GM18511 (cell line): Measurements from ENCODE around the gene TFF2.

ENCODE experiments used
- ATAC-seq: cut with Tn5 transposase; IDR thresholded peaks from one replicate; pipeline ENCODE4 v1.9.1; 2021; ENCODE audit warnings: mild to moderate bottlenecking, moderate library complexity; ENCODE audit not compliant: unreplicated experiment

TFF2 gene

DNA sequence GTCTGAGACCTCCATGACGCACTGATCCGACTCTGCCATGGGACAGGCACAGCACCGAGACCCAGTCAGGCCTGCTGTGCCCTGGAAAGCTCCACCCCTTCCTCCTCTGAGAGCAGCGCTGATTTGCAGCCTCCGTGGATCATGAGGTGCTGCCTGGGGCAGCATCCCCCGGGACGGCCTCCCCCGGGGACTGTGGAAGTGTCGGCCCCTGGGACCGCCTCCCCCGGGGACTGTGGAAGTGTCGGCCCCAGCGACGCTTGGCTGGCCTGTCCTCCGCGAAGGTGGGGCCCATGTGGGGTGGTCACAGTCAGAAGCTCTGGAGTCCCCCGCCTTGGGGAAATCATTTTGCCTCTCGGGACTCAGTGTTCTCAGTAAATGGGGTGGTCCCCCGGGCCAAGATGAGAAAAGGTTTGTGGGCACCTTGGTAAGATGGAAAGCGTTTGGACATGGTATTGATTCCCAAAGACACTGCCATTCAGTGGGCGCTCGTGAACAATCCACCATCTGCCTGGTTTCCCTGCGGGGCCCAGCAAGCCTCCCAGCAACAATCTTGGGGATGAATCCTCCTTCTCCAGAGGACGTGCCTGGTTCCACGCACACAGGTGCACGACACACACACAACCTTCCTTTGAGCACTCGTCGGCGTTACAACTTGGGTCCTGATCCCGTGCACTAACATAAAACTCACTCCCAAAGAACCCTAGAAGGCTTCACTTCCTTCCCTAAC lies 3.0 kb downstream of the TFF2 start:
- no peak for ATAC-seq

DNA sequence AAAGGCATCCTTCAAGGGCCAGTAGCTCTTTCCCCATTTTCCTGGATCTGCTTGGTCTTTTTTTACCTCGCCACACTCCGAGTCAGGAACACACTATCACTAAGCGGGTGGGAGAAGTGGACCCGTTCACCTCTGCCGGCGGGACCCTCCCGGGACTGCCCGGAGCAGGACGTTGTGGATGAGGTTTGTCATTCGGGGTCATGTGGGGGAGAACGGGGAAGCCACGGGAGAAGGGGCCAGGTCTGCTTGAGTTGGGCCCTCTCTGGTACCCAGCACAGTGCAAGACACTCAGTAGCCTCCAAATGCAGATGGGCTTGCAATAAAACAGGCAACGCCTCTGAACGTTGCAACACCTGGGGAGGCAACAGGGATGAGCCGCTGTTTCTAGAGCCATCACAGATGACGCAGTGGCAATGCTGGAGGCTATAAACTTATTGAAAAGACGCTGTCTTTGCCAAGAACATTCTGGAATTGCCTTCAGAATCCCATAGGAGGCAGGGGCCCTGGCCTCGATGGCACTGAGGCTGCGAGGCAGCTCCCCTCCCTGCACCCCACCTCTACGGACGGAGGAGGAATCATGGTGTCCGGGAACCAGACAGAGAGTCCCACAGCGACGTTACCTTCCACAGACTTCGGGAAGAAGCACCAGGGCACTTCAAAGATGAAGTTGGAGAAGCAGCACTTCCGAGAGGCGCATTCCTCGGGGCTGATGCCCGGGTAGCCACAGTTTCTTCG lies 3.8 kb downstream of the TFF2 start:
- no peak for ATAC-seq

- no peak for ATAC-seq
Measured at GRCh38 chr21:42346441-42346840, 4.4 kb downstream of the TFF2 start.

DNA sequence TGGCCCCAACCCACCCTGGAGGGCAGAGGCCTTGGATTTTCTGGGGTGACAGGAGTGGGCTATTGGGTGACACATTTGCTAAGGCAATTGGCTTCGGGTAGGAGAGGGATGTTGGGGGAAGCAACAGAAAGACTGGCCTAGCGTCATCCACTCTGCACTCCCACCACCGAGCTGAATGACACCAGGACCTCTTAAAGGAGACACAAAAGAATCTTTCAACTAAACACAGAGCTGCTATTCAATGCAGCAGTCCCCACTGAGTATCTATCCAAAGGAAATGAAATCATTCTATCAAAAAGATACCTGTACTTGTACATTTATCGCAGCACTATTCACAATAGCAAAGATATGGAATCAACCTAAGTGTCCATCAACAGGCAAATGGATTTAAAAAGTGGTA lies 6.2 kb downstream of the TFF2 start:
- ATAC-seq = no peak

GRCh38 chr21:42343963-42344510 lies 6.8 kb downstream of the TFF2 start:
- no peak for ATAC-seq

- no peak for ATAC-seq
Measured at GRCh38 chr21:42343556-42343955, 7.2 kb downstream of the TFF2 start.

DNA sequence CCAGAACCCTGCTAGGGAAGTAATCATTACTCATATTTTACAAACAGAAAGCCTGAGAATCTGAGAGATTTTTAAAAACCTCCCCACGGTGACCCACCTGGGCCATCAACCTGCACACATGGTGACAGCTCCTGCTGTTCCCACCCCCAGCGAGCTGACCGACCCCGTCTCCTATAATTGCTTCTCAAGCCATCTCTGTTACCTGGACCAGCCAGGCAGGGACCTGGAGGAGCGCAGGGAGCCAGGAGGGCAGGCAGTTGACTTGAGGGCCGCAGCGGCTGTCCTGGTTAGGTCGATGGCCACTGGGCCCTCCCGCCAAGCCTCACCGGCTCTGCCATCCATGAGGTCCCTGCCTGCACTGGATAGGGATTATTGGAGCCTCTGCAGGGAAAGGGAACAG lies 7.7 kb downstream of the TFF2 start:
- no peak for ATAC-seq

DNA sequence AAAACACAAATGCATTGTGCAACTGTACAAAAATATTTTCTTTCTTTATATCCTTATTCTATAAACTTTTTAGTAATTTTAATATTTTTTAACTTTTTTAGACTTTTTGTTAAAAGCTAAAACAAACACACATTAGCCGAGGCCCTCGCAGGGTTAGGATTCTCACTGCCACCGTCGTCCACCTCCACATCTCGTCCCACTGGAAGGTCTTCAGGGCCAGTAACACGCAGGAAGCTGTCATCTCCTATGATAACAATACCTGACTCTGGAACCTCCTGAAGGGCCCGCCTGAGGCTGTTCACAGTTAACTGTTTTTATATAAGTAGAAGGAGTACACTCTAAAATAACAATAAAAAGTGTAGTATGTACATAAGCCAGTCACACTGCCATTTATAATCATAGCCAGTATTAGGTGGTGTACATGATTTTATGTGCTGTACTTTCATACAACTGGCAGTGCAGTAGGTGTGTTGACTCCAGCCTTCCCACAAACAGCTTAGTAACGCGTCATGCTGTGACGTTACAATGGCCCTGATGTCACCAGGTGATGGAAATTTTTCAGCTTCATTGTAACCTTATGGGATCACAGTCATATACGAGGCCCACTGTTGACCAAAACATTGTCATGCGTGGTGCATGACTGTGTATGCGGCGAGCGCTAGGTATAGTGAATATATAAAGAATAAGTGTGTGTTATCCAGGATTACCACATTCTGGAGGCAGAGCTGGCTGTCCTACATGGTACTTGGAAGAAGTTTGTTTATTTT lies 8.8 kb downstream of the TFF2 start:
- ATAC-seq = no peak

GRCh38 chr21:42340187-42341050 lies 10.4 kb downstream of the TFF2 start:
- no peak for ATAC-seq

DNA sequence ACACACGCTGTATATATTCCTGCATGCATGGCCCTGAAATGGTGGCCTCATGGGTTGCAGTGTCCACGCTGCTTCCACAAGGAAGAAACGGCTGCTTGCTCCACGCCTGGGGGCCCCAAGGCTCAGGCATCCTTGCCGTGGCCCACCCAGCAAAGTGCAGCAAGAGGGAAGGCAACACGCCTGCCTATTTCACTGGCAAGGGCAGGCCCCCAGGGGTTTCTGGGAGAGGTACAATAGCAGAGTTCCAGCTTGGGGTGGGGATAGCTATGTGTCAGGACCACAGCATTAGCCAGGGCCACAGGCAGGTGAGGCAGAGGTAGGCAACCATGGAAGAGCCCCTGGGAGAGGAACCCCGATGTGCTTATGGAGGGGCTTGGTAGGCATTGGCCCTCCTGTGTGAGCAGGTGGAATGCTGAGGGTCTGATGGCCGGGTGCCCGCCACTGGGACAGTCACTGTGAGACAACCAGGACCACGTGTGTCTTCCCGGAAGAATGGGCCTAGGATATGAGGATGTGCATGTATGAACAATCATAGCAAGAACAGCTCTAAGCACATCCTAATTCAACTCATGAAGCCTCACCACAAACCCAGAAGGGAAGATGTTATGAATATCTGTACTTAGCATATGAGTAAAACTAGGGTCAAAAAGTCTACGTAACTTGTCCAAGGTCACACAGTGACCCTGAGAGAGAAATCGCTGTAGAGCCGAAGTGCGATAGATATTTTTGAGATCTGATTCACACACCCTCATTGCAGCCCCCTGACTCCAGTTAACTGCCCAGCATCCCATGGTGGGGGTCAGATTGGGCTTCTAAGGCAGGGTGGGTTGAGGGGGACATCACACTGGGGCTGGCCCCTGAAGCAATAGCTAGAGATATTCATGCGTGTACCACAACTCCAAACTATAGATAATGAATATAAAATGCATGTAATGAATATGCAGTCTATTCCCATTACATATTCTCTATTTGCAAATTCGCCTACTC lies 11.8 kb downstream of the TFF2 start:
- ATAC-seq = no peak

DNA sequence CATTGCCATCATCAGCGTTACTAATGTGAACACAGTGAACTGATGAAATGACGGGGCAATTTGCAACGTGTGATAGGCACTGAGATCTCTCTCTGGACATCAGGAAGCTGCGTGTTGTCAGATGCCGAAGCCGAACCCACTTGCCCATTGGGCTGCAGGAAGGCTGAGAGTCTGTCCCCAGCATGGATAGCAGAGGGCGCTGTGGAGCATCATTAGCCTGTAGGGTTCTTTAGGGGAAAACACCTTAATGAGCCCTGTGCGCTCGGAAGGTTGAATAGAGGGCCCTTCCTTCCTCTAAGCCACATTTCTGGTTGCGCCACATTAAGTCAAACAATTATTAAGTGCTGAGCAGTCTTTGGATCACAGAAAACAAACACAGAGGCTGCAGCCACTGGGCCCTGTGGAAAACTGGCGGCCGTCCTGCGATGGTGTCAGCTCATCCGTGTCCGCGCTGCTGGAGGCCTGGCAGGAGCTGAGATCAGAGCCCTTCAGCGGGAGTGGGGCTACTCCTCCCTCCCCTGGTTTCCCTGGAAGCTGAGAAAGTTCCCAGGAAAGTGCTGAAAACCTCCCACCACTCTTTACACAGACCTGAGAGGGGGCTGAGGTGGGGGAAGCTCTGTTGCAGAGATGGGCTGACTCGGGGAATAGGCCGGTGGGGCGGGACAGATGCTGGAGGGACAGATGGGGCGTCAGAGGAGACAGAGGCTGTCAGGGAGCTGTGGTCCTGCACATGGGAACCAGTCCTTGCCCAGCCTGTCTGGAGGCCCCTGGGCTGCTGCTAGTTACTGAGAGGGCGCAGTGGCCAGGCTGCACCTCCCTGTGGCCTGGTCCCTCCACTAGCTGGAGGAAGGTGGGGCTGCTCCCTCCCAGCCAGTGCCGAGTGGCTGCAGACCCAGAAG lies 12.7 kb downstream of the TFF2 start:
- no peak for ATAC-seq

- no peak for ATAC-seq
Measured at GRCh38 chr21:42337276-42337675, 13.5 kb downstream of the TFF2 start.

DNA sequence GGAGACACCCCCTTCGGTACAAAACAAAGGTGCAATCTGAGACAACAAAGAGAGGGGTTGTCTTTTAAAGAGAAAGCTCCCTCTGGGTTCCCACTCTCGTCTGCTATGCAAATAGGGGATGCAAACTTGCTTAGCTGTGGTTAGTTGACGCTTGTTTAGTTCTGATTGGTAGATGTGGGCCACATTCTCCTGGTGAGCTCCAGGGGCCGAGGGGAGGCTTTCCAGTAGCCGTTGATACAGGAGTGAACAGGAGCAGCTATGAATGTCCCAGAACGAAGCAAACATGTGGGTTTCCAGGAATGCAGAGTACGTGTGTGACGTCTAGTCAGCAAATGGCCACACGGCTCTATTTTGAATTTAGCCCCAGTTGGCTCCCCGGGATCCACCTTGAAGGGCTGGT lies 14.7 kb downstream of the TFF2 start:
- no peak for ATAC-seq

- ATAC-seq = no peak
Measured at GRCh38 chr21:42332557-42333317, 18.1 kb downstream of the TFF2 start.

- ATAC-seq = no peak
Measured at GRCh38 chr21:42331660-42332059, 19.1 kb downstream of the TFF2 start.

GRCh38 chr21:42330380-42331371 lies 20.1 kb downstream of the TFF2 start:
- ATAC-seq = no peak
